KMS-11 (cell line): ENCODE measurements around the gene TMEM273.

ENCODE experiments used
- H2AFZ ChIP-seq: fragments of 200-600 bp; sonication (generic); 2 replicates; pipeline ENCODE4 v1.6.1; 2016; ENCODE audit warnings: antibody characterized with exemption, mixed run types, low read depth
- H3K27ac ChIP-seq: fragments of 200-600 bp; sonication (generic); 2 replicates; pipeline ENCODE4 v1.6.1; 2016; ENCODE audit warnings: mild to moderate bottlenecking, mixed run types
- H3K27me3 ChIP-seq: fragments of 200-600 bp; sonication (generic); 2 replicates; pipeline ENCODE4 v1.6.1; 2017; ENCODE audit warnings: mild to moderate bottlenecking, low read depth, mixed run types, moderate library complexity; ENCODE audit not compliant: insufficient read depth
- H3K36me3 ChIP-seq: fragments of 200-600 bp; sonication (generic); 2 replicates; pipeline ENCODE4 v1.6.1; 2017; ENCODE audit warnings: mild to moderate bottlenecking, mixed run types; ENCODE audit not compliant: insufficient read depth
- H3K4me1 ChIP-seq: fragments of 200-600 bp; sonication (generic); 2 replicates; pipeline ENCODE4 v1.6.1; 2016; ENCODE audit warnings: mild to moderate bottlenecking, low read depth, mixed run types; ENCODE audit not compliant: poor library complexity, severe bottlenecking
- H3K4me2 ChIP-seq: fragments of 200-600 bp; sonication (generic); 2 replicates; pipeline ENCODE4 v1.7.0; 2016; ENCODE audit warnings: mild to moderate bottlenecking, mixed run types
- H3K4me3 ChIP-seq: fragments of 200-600 bp; sonication (generic); IDR thresholded peaks from 2 replicates; pipeline ENCODE4 v1.6.1; 2017; ENCODE audit warnings: low read depth, low read length, mixed read lengths; ENCODE audit not compliant: insufficient read depth
- H3K79me2 ChIP-seq: fragments of 200-600 bp; sonication (generic); 2 replicates; pipeline ENCODE4 v1.6.1; 2016; ENCODE audit warnings: low read depth, mixed run types; ENCODE audit not compliant: insufficient read depth
- H3K9ac ChIP-seq: fragments of 200-600 bp; sonication (generic); 2 replicates; pipeline ENCODE4 v1.6.1; 2016; ENCODE audit warnings: mild to moderate bottlenecking, mixed run types
- H4K20me1 ChIP-seq: fragments of 200-600 bp; sonication (generic); 2 replicates; pipeline ENCODE4 v1.6.1; 2016; ENCODE audit warnings: mild to moderate bottlenecking, mixed run types; ENCODE audit not compliant: insufficient read depth
- TF ChIP-seq, protein P1 (sequence below): fragments of 200-600 bp; sonication (generic); conservative IDR thresholded peaks from 2 replicates; pipeline ENCODE4 v1.6.1; 2017; ENCODE audit warnings: low read depth, mild to moderate bottlenecking, antibody characterized with exemption, low read length, moderate library complexity, mixed read lengths

Gene TMEM273

GRCh38 chr10:49143249-49143648 lies 44.9 kb downstream of the TMEM273 start:
- TF ChIP-seq, protein P1, sequence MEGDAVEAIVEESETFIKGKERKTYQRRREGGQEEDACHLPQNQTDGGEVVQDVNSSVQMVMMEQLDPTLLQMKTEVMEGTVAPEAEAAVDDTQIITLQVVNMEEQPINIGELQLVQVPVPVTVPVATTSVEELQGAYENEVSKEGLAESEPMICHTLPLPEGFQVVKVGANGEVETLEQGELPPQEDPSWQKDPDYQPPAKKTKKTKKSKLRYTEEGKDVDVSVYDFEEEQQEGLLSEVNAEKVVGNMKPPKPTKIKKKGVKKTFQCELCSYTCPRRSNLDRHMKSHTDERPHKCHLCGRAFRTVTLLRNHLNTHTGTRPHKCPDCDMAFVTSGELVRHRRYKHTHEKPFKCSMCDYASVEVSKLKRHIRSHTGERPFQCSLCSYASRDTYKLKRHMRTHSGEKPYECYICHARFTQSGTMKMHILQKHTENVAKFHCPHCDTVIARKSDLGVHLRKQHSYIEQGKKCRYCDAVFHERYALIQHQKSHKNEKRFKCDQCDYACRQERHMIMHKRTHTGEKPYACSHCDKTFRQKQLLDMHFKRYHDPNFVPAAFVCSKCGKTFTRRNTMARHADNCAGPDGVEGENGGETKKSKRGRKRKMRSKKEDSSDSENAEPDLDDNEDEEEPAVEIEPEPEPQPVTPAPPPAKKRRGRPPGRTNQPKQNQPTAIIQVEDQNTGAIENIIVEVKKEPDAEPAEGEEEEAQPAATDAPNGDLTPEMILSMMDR, result no peak
- Histone ChIP-seq H3K4me2 (no peak overlapping the region), H3K4me1 (no peaks in the 10 kb centered on the region), H3K27ac (no peak overlapping the region), H2AFZ (no peak overlapping the region), H3K4me3 (no peak overlapping the region), H3K9ac (no peak overlapping the region), H3K27me3 (no peaks in the 10 kb centered on the region), H3K79me2 (no peaks in the 10 kb centered on the region), H3K36me3 (no peaks in the 10 kb centered on the region), H4K20me1 (no peaks in the 10 kb centered on the region)

DNA sequence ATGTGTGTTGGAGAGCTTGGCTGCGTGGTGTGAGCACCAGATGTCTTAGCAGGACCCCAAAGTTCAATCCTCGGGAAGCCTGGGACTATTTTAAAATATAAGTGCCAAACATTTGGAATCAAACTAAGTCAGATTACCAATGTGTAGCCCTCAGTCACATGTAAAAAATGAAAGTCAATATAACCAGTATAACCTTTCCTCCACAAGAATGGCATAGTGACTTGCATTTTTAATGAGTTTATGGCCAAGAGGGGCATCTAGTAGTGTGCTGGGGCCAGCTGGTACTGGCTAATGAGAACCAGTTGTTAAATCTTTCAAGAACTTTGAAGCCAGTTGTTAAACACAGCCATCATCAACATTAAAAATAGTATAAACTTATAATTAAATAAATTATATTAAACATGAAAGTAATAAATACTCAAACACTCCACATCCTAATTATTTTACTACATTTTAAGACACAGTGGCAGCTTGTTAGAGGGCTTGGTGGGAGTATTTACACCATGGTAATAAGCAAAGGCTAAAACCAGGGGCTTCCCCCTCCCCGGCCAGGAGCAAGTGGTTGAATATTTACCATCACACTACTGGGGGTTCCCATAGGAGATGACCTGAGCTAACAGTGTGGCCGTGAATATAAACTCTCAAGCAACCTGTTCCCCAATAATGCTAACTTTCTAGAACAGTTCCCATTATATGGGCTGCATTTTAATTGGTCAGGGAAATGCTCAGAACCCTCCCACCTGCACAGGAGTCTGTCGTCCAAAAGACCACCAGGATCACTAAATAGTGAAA lies 46.5 kb downstream of the TMEM273 start:
- H3K4me2 ChIP-seq, result no peak overlapping the region
- no peak overlapping the region for H3K4me3 ChIP-seq
- H3K27me3 ChIP-seq, result no peaks in the 10 kb centered on the region
- H3K36me3 ChIP-seq, result no peaks in the 10 kb centered on the region
- H2AFZ ChIP-seq, result no peak overlapping the region
- H3K4me1 ChIP-seq, result no peaks in the 10 kb centered on the region
- no peaks in the 10 kb centered on the region for H4K20me1 ChIP-seq
- H3K9ac ChIP-seq, result no peak overlapping the region
- H3K27ac ChIP-seq, result no peak overlapping the region
- H3K79me2 ChIP-seq, result no peaks in the 10 kb centered on the region
- TF ChIP-seq, protein P1, result no peak

DNA sequence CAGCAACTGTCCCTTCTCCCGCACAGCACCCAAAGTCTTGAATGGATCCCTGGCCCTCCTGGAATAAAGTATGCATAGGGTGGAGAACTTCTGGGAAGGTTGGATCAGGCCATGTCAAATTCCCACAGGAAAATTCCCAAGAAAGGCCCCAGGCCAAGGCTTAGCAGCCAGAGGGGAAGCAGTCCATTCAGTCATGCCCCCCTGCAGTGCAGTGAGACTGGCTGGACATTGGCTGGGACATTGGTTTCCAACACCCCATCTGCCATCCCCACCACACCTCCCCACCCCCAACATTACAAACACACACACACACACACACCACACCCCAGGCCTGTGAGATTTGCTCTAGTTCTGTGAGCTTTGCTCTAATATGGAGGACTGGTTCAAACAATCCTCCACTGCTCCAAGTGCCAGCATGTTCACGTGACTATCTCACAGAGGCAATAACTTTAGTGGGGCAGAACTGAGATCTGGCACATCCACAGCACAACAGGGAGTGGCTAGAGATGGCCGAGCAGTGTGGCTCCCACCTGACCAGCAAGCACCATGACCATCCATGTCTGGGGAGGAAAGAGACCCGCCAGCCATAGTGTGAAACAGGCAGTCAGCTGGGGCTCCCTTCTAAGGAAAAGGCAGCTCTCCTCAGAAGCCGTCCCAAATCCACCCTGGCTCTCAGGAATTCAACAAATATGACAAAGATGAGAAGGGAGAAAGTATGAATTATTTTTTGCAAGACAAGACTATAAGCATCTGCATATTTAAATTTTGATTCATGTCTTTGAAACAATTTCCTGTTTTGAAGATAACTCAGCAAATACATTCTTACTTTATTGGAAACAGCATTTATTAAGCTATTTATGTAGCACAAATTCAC lies 47.6 kb downstream of the TMEM273 start:
- Histone ChIP-seq H3K36me3 (no peaks in the 10 kb centered on the region), H4K20me1 (no peaks in the 10 kb centered on the region), H3K27me3 (no peaks in the 10 kb centered on the region), H3K4me2 (no peak overlapping the region), H3K4me1 (no peaks in the 10 kb centered on the region), H3K79me2 (no peaks in the 10 kb centered on the region), H3K9ac (no peak overlapping the region), H3K27ac (no peak overlapping the region), H2AFZ (no peak overlapping the region), H3K4me3 (no peak overlapping the region)
- TF ChIP-seq, protein P1, result no peak

DNA sequence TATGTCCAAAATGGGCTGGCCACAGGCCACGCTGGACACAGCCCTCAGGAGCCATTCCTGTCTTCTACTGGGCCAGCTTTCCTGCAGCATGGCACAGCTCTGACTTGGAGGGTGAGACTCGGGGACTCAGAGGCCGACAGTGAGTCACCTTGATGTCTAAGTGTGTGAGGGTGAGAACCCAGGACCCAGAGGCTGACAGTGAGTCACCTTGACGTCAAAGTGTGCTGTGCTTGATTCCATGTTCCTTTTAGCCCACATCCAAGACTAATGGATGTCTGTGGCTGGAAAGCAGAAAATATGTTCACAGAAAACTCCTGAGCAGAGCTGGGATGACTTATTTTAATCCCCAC lies 48.4 kb downstream of the TMEM273 start:
- no peaks in the 10 kb centered on the region for H3K36me3 ChIP-seq
- H3K27ac ChIP-seq, result no peak overlapping the region
- no peak overlapping the region for H3K4me2 ChIP-seq
- no peaks in the 10 kb centered on the region for H4K20me1 ChIP-seq
- no peaks in the 10 kb centered on the region for H3K27me3 ChIP-seq
- TF ChIP-seq, protein P1, result no peak
- H3K4me1 ChIP-seq, result no peaks in the 10 kb centered on the region
- H2AFZ ChIP-seq, result no peak overlapping the region
- no peak overlapping the region for H3K4me3 ChIP-seq
- H3K79me2 ChIP-seq, result no peaks in the 10 kb centered on the region
- no peak overlapping the region for H3K9ac ChIP-seq
